Measurements from ENCODE around the gene SMIM28.
A peak's percentile ranks its signal among the peaks of the same experiment; 100 is the strongest.
"Not testable (repeated sequence)": the region's sequence is repeated elsewhere in the genome, so short reads cannot be mapped to it uniquely, and the experiment has no call there.

Gene SMIM28

DNA sequence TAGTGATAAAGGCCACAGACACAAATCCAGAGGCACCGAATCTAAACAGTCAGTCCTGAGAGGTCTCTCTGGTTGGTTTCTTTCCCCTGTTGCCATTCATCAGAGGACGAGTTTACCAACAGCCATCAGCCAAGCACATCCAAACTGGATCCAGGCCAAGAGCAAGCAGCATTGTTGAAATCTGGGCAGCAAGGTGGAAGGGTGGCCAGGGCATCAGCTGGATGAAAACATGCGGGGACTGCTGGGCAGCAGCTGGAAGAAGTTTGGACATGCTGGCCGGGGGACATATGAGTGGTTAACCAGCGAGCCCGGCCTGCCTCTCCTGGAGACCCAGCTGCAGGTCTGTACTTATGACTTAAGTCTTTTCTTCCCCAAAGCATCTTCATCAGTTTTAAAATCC is at the start of gene SMIM28:
Gene SMIM28, plus strand, starts transcription at position 62 of the 400 bp plus-strand sequence. Its CDS starts 168 bp downstream, at position 230.
- DNase-seq, result no peak

DNA sequence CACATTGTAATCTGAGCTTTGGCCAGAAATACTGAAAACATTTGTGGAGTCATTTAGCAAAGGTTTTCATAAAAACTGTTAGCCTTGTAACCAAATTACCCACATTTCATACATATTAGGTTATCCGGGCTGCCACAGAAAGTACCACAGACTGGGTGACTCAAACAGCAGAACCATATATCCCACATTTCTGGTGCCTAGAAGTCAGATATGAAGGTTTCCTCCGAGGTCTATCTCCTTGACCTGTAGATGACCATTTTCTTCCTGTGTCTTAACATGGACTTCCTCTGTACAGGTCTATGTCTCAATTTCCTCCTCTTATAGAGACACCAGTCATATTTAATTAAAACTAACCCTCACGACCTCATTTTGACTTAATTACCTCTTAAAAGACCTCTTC is 49.5 kb upstream of the SMIM28 start:
- DNase-seq, result no peak

DNA sequence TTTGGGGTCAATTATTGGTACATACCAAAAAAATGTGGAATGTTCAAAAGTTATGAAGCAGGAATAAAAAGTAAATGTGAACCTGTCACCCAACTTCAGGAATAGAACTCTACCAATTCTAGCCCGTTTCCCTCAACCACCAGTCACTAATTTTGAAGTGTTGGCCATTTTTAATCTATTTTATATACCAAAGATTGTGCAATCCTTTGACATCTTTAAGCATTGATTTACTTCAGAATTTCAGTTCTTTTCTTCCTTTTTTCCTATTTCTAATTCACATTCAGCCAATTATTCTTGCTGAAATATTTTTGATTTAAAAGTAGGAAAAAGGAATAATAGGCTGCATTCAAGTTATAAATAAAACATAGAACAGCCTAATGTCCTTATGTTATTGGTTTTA is 46.9 kb upstream of the SMIM28 start:
- no peak for DNase-seq

DNA sequence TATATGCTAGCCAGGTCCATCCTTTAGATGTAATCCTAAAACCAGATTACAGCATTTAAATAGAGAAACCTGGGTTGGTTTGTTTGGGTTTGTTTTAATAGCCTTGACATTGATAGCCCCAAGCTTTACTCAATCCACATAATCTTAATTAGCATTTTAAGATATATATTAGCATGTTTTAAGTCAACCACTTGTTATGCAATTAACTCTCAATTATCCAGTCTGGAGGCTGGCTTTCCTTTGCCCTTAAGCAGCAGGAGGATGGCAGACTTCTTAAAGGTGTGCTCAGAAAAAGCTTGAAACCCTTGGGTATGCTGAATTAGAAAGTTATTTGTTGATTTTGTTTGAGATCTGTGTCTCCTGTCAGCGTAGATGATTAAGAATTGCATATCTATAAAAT is 46.3 kb upstream of the SMIM28 start:
- no peak for DNase-seq

DNA sequence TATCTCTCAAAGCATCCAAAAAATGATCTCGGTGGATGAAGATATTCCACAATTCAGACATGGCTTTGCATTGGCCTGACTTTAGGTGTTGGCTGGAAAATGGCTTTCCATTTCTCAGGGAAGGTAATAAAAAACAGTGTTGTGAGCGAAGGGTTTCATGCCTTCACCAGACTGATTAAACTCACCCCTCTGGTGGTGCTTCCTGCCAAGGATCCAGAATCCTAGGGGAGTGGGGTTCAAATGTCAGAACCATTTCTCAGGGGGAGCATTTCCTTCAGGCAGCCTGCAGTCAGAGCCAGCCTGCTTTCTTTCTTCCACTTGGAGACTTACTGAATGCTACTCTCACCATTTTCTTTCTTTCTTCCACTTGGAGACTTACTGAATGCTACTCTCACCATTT is 45.7 kb upstream of the SMIM28 start:
- no peak for DNase-seq

DNA sequence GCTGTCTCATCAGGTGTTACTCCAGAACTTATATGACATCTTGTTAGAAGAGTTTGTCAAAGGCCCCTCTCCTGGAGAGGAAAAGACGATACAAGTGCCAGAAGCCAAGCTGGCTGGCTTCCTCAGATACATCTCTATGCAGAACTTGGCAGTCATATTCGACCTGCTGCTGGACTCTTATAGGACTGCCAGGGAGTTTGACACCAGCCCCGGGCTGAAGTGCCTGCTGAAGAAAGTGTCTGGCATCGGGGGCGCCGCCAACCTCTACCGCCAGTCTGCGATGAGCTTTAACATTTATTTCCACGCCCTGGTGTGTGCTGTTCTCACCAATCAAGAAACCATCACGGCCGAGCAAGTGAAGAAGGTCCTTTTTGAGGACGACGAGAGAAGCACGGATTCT is 43.7 kb upstream of the SMIM28 start:
- DNase-seq, result no peak

DNA sequence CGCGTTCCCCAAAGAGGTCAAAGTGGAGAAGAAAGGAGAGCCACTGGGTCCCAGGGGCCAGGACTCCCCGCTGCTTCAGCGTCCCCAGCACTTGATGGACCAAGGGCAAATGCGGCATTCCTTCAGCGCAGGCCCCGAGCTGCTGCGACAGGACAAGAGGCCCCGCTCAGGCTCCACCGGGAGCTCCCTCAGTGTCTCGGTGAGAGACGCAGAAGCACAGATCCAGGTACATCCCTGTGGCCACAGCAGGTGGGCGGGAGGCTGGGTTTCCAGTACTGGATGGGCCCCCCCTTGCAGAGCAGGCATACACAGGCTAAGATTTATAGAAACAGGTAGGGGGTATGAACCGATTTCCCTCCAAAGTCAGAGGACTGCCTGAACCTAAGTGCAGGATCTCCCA is 42.7 kb upstream of the SMIM28 start:
- no peak for DNase-seq

DNA sequence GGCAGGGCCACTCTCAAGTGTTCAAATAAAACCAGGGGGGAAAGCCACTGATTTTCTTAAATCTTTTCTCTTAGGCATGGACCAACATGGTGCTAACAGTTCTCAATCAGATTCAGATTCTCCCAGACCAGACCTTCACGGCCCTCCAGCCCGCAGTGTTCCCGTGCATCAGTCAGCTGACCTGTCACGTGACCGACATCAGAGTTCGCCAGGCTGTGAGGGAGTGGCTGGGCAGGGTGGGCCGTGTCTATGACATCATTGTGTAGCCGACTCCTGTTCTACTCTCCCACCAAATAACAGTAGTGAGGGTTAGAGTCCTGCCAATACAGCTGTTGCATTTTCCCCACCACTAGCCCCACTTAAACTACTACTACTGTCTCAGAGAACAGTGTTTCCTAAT is 41.5 kb upstream of the SMIM28 start:
- no peak for DNase-seq

DNA sequence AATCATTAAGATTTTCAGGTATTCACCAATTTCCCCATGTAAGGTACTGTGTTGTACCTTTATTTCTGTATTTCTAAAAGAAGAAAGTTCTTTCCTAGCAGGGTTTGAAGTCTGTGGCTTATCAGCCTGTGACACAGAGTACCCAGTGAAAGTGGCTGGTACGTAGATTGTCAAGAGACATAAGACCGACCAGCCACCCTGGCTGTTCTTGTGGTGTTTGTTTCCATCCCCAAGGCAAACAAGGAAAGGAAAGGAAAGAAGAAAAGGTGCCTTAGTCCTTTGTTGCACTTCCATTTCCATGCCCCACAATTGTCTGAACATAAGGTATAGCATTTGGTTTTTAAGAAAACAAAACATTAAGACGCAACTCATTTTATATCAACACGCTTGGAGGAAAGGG is 40.6 kb upstream of the SMIM28 start:
- no peak for DNase-seq

DNA sequence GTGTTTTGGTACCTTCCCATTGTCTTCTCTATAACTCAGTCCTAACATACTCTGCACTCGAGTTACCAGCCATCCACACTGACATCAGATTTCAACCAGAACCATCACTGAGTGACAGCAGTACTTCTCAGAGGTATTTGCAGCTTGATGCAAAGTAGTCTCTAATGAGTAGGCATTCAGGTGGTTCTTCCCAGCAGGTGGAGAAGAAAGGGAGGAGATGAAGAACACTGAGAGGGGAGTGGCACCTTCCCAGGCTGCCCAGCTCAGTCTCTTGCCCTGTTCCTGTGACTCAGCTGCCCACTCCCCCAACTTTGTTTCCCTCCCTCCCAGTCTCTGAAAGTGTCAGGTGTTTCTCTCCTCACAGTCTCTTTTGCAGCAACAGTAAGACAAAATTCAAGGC is 38.7 kb upstream of the SMIM28 start:
- no peak for DNase-seq

DNA sequence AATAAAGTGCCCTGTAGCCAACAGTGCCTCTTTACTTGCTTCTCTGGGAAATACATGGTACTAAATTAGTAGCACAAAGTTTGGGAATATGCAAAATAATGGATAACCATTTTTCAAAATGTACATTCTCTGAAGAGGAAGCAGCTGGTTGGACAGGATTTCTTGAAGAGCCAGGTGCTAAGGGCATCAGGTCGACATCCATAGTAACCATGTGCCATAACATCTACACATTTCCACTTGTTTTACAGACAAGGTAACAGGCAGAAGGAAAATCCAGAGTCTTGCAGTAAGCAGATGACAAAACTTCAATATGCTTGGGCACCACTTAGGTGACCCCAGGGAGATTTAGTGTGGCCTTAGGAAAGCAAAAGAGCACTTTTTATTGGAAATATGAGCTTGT is 36.5 kb upstream of the SMIM28 start:
- no peak for DNase-seq

DNA sequence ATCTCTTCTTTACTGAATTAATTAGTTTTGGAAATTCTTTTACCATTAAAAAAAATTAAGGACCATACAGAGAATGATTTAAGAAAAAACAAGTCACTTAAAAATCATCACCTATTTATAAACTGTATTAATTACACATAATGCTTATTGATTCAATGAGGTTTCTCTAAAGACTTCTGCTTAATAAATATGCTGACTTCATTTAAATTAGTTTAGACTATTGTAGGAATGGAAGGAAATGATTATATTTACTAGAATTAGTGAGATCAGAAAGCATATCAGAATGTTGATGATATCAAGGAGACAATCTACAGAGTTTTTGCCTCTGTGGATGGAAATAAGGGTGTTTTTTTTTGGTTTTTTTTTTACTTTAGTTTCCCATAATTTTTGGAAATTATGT is 34.6 kb upstream of the SMIM28 start:
- no peak for DNase-seq

DNA sequence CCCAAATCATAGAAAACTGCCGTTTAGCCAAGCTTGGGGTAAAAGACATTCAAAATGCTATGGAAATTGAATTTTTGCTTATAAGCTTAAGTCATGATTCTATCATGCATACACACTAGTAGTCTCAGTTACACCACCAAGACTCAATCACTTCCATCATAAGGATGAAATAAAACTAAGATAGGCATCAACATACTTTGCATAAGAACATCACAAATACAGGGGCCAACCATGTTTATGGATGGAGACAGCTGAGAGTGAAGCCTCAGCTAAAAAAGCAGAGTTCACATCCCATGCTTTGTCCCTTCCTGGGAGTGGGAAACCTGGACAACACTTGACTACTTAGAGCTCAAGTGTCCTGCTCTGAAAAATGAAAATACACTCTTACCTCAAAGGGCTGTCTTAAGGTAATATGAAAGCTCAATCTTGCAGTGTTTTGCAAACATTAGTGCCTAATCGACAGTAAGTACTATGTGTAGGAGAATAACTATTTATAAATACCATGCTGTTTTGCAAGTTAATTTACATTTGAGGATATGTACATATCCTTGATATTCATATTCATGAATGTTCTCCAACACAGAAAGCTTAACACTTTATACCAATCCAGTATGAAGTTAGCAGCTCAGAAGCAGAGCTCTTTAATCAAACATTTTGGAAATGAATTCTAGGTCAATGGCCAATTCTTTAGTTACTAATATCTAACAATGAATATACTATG is 32.0 kb upstream of the SMIM28 start:
- no peak for DNase-seq

DNA sequence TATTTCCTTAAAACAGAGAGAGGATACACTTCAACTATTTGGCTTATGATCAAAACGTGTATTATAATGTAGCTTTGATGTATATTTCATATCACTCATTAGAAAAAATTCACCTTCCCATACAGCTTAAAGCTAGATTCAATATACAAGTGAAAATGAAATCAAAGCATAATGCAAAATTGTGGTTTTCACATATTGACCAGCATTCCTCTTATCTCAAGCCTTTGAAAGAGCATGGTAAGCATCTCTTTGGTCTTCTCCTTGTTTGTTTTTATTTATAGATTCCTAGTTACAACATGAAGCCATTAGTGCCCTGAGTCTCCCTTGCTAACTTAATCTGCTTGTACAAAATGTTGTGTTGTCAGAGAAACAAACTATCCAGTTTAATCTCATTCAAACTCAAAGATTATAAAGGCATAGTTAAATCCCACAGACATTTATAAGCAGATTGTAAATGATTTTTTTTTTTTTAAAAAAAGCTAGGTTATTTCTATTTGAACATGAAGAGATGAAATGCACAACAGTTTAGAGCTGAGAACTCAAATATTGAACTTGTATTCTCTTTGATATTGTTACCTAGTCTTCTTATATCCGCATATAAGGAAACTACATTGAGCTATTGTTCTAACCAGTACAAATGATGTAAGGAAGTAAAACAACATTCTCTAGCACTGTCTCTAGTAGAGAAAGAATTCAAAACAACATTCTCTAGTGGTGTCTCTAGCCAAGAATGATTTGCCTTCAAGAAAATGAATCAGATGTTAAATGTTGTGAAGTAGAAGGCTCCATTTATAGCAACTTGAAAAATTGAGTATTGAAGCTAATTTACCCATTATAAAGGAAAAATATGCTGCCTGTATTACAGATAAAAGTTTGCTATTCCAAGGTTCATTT is 31.2 kb upstream of the SMIM28 start:
- DNase-seq, result no peak

DNA sequence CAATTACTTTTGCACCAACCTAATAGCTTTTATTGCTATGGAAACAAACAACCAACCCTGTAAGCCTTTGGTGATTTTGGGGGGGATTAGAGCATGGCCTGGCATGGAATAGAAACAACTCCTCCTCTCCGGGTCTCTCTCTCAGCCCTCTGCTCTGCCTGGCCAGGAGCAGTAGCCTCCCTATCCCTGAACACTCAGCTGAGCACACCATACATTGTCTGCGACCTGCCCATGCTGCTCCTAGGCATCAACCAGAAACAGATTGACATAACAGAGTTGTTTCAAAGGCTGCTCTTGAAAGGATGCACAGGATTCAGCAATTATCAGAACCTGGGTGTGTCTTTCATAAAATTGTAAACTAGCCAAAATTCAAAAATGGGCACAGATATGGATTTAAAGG is 29.8 kb upstream of the SMIM28 start:
- no peak for DNase-seq

DNA sequence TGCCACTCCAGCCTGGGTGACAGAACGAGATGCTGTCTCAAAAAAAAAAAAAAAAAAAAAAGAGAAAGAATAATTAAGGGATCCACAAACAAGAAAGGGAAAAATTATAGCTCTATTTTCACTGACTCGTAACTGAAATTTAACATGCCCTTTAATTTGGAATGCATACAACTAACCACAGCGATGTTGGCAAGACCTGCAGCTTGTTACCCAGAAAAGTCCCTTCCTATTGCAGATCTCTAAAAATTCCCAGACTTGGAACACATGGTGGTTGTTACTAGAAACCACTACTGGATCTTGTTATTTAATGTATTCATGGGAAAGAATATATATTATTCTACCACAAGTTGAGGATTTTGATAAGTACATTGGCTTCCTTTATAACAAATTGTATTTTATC is 27.8 kb upstream of the SMIM28 start:
- DNase-seq, result no peak

DNA sequence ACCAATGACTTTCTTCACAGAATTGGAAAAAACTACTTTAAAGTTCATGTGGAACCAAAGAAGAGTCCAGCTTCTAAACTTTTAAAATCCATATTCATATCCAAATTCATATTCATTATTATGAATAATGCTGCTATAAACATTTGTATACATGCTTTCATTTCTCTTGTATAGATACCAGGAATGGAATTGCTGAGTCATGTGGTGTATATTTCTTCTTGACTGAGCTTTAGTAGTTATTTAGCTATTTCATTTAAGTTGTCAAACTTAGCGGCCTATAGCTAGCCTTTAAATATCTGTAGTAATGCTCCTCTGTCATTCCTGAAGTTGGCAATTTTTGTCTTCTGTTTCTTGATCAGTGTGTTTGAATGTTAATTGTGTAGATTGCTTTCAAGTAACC is 19.8 kb upstream of the SMIM28 start:
- DNase-seq, result no peak

DNA sequence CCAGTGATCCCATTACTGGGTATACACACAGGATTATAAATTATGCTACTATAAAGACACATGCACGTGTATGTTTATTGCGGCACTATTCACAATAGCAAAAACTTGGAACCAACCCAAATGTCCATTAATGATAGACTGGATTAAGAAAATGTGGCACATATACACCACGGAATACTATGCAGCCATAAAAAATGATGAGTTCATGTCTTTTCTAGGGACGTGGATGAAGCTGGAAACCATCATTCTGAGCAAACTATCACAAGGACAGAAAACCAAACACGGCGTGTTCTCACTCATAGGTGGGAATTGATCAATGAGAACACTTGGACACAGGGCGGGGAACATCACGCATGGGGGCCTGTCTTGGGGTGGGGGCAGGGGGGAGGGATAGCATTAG is 9.0 kb upstream of the SMIM28 start:
- not testable (repeated sequence) for DNase-seq

DNA sequence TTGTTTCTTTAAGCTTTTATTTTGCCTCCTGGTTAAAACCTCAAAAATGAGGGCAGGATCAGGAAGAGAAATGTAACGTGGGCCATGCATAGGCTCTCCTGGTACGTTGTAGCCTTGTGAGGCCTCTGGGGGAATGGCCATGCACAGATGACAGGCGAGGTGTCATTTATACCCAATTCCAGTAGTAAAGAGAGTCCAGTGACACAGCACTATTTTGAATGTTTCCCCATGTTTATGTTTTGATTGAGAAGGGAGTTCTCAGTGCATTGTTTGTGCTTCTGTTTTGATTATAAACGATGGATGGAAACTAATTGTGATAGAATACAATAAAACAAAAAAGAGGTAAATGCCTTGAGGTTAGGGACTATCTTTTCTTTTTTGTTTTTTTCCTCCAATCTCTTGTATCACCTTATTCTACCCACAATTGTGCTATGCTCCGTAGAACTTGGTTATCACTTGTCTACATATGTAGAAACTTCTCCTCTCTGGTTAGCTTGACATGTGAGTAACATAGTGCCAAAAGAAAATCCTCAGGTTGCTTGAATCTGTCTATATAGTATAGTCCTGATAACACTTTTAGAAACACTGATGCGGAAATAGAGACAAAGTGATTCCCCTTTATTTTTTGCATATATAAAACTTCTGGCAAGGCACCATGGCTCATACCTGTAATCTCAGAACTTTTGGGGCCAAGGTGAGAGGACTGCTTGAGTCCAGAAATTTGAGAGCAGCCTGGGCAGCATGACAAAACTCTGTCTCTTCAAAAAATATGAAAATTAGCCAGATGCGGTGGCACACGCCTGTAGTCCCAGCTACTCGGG is 6.9 kb upstream of the SMIM28 start:
- DNase-seq, result no peak

DNA sequence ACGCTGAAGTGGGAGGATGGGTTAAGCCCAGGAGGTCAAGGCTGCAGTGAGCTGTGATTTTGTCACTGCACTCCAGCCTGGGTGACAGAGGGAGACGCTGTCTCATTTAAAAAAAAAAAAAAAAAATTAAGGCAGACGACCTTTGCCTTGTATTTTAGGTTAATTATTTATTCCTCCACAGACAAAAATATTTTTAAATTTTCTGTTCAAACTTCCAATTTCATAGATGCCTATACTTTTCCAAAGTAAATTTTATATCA is 6.3 kb upstream of the SMIM28 start:
- DNase-seq, result no peak

DNA sequence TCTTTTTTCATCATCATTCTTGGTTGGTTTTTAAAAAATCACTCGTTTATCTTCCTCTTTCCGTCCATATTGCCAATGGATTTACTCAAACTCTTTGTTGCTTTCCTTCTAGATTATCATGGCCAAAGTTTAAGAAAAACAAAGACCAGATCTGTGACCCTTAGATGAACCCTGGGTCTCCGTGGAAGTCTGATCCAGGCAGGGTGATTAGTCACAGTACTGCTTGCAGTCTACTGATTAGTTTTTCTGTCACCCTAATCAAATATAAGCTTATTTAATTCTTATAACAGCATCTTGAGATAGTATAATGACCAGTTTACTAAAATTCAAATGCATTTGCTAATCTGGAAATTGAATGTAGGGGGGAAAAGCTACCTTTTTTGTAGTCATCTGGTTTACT is 6.0 kb upstream of the SMIM28 start:
- DNase-seq, result no peak

DNA sequence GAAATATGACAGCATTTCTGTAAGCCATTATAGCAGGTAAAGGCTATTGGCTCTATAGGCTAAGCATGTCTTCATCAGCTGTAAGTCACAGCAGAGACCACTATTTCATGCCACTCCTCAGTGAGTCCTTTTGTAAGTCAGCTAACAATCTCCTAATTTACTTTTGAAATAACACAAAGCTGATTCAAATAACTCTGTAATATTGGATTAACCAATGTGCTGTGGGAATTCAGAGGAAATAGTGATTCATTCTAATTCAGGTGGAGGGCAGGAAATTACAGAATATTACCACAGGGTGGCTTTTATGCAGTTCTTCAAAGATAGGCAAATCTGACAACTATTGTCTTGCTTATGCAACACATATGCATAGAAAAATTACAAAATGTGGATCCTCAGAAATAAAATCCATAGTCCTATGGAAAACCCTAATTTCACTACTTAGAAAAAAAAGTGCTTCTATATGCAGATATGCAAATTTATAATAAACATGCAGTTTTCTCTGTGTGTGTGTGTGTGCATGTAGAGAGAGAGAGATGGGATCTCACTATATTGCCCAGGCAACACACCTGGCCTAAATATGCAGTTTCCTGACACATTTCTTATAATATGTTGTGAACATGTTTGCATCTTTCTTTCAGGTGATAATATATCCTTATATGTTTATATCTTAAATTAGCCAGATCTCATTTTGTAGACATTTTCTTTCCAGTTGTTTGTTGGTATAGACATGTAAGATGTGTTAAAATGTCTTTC is 4.8 kb upstream of the SMIM28 start:
- peak; percentile 20 to 47 (median 47) for DNase-seq

DNA sequence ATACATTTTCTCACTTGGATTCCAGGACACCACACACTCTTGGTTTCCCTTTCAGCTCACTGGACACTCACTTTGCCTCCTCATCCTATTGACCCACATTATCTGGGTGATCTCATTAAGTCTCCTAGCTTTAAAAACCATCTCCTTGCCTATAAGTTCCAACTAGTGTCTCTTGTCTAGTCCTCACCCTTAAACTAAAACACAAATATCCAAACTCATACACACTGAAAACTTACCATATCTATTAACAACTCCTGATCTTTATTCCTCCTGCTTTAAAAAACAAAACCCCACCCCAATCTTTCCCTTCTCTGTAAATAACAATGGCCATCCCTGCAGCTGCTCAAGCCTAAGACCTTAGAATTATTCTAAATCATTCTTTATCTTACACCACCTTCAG is 3.5 kb upstream of the SMIM28 start:
- no peak for DNase-seq

All from suppressor macrophage treated with lipopolysaccharide for 1 hour (primary cell).